Large intestine (tissue), 12 donors: ENCODE results near the gene RPL11. TPM values are rescaled to one million over a fixed set of nuclear protein-coding genes. Genes with fewer than 3 reads are reported as not detected.
A peak's percentile ranks its signal among the peaks of the same experiment; 100 is the strongest.

Source experiments
- DNase-seq, 2 donors: peaks; one replicate each; pipeline versions ENCODE4 v3.0.0 to v3.0.0-alpha.2; 2013
- H3K27ac ChIP-seq: one replicate; pipeline ENCODE4 v1.5.1; 2013; ENCODE audit warnings: low read length
- H3K27me3 ChIP-seq: 2 replicates; pipeline ENCODE4 v1.6.1; 2013; ENCODE audit warnings: low read length; ENCODE audit not compliant: control insufficient read depth, insufficient read depth
- H3K36me3 ChIP-seq: 2 replicates; pipeline ENCODE4 v1.6.1; 2013; ENCODE audit warnings: low read length; ENCODE audit not compliant: control insufficient read depth, insufficient read depth
- H3K4me1 ChIP-seq: one replicate; pipeline ENCODE4 v1.6.1; 2013; ENCODE audit warnings: low read length; ENCODE audit not compliant: control insufficient read depth, insufficient read depth
- H3K4me3 ChIP-seq: one replicate; pipeline ENCODE4 v1.5.1; 2013; ENCODE audit warnings: low read length
- H3K9me3 ChIP-seq: one replicate; pipeline ENCODE4 v1.6.1; 2013; ENCODE audit warnings: mild to moderate bottlenecking, low read depth, low read length, moderate library complexity; ENCODE audit not compliant: control insufficient read depth
- WGBS: methylation state at CpG from one replicate; pipeline ENCODE4 v1.1.5; 2013; ENCODE audit warnings: low lambda C conversion rate; ENCODE audit not compliant: insufficient coverage; 5-methylcytosine and 5-hydroxymethylcytosine counted together
- long read RNA-seq, 11 donors: transcript quantifications; one replicate each; lab custom pipeline, GENCODE V29; 2026
- polyA plus RNA-seq: library from polyadenylated mRNA; unstranded; fragments of 120-200 nt; gene quantifications from one replicate; pipeline ENCODE4 v1.2.1, GENCODE V29; 2013

RPL11 gene
- 3,237 TPM for polyA plus RNA-seq
- long read RNA-seq, donor 1, transcript RPL11-201 (6 exons, 660 nt), result minor isoform, 100 of 1,467 reads
- long read RNA-seq, donor 1, transcript RPL11-205 (4 exons, 539 nt), result minor isoform, 11 of 1,467 reads
- long read RNA-seq, donor 1, transcript RPL11-206 (6 exons, 1,017 nt), result major isoform, 734 of 1,467 reads
- long read RNA-seq, donor 1, transcript RPL11-203 (5 exons, 879 nt), result minor isoform, 149 of 1,467 reads
- long read RNA-seq, donor 1, partial matches to known transcripts, result 404 of 1,467 reads
- long read RNA-seq, donor 1, other reads (novel, unspliced or antisense), result 67 of 1,467 reads
- long read RNA-seq, donor 2, transcript RPL11-206 (6 exons, 1,017 nt), result major isoform, 1,355 of 2,888 reads
- long read RNA-seq, donor 2, transcript RPL11-205 (4 exons, 539 nt), result minor isoform, 16 of 2,888 reads
- long read RNA-seq, donor 2, transcript RPL11-201 (6 exons, 660 nt), result minor isoform, 192 of 2,888 reads
- long read RNA-seq, donor 2, transcript RPL11-203 (5 exons, 879 nt), result minor isoform, 426 of 2,888 reads
- long read RNA-seq, donor 2, partial matches to known transcripts, result 778 of 2,888 reads
- long read RNA-seq, donor 2, other reads (novel, unspliced or antisense), result 119 of 2,888 reads
- long read RNA-seq, donor 3, result 0 reads
- long read RNA-seq, donor 4, transcript RPL11-206 (6 exons, 1,017 nt), result major isoform, 182 of 395 reads
- long read RNA-seq, donor 4, transcript RPL11-201 (6 exons, 660 nt), result minor isoform, 28 of 395 reads
- long read RNA-seq, donor 4, transcript RPL11-203 (5 exons, 879 nt), result minor isoform, 53 of 395 reads
- long read RNA-seq, donor 4, partial matches to known transcripts, result 122 of 395 reads
- long read RNA-seq, donor 4, other reads (novel, unspliced or antisense), result 8 of 395 reads
- long read RNA-seq, donor 5, transcript RPL11-206 (6 exons, 1,017 nt), result major isoform, 740 of 1,333 reads
- long read RNA-seq, donor 5, transcript RPL11-203 (5 exons, 879 nt), result minor isoform, 140 of 1,333 reads
- long read RNA-seq, donor 5, transcript RPL11-201 (6 exons, 660 nt), result minor isoform, 113 of 1,333 reads
- long read RNA-seq, donor 5, transcript RPL11-205 (4 exons, 539 nt), result minor isoform, 5 of 1,333 reads
- long read RNA-seq, donor 5, partial matches to known transcripts, result 272 of 1,333 reads
- long read RNA-seq, donor 5, other reads (novel, unspliced or antisense), result 62 of 1,333 reads
- long read RNA-seq, donor 6, transcript RPL11-201 (6 exons, 660 nt), result minor isoform, 170 of 2,960 reads
- long read RNA-seq, donor 6, transcript RPL11-203 (5 exons, 879 nt), result minor isoform, 297 of 2,960 reads
- long read RNA-seq, donor 6, transcript RPL11-205 (4 exons, 539 nt), result minor isoform, 33 of 2,960 reads
- long read RNA-seq, donor 6, transcript RPL11-206 (6 exons, 1,017 nt), result major isoform, 1,151 of 2,960 reads
- long read RNA-seq, donor 6, partial matches to known transcripts, result 1,193 of 2,960 reads
- long read RNA-seq, donor 6, other reads (novel, unspliced or antisense), result 114 of 2,960 reads
- long read RNA-seq, donor 7, transcript RPL11-205 (4 exons, 539 nt), result minor isoform, 10 of 1,289 reads
- long read RNA-seq, donor 7, transcript RPL11-203 (5 exons, 879 nt), result minor isoform, 162 of 1,289 reads
- long read RNA-seq, donor 7, transcript RPL11-201 (6 exons, 660 nt), result minor isoform, 92 of 1,289 reads
- long read RNA-seq, donor 7, transcript RPL11-206 (6 exons, 1,017 nt), result major isoform, 578 of 1,289 reads
- long read RNA-seq, donor 7, partial matches to known transcripts, result 389 of 1,289 reads
- long read RNA-seq, donor 7, other reads (novel, unspliced or antisense), result 57 of 1,289 reads
- long read RNA-seq, donor 8, transcript RPL11-205 (4 exons, 539 nt), result minor isoform, 23 of 4,003 reads
- long read RNA-seq, donor 8, transcript RPL11-203 (5 exons, 879 nt), result minor isoform, 347 of 4,003 reads
- long read RNA-seq, donor 8, transcript RPL11-201 (6 exons, 660 nt), result minor isoform, 275 of 4,003 reads
- long read RNA-seq, donor 8, transcript RPL11-206 (6 exons, 1,017 nt), result major isoform, 2,045 of 4,003 reads
- long read RNA-seq, donor 8, partial matches to known transcripts, result 1,158 of 4,003 reads
- long read RNA-seq, donor 8, other reads (novel, unspliced or antisense), result 154 of 4,003 reads
- long read RNA-seq, donor 9, transcript RPL11-201 (6 exons, 660 nt), result minor isoform, 191 of 3,433 reads
- long read RNA-seq, donor 9, transcript RPL11-203 (5 exons, 879 nt), result minor isoform, 333 of 3,433 reads
- long read RNA-seq, donor 9, transcript RPL11-205 (4 exons, 539 nt), result minor isoform, 34 of 3,433 reads
- long read RNA-seq, donor 9, transcript RPL11-206 (6 exons, 1,017 nt), result major isoform, 1,459 of 3,433 reads
- long read RNA-seq, donor 9, partial matches to known transcripts, result 1,260 of 3,433 reads
- long read RNA-seq, donor 9, other reads (novel, unspliced or antisense), result 154 of 3,433 reads
- long read RNA-seq, donor 10, transcript RPL11-203 (5 exons, 879 nt), result minor isoform, 310 of 2,829 reads
- long read RNA-seq, donor 10, transcript RPL11-206 (6 exons, 1,017 nt), result major isoform, 1,263 of 2,829 reads
- long read RNA-seq, donor 10, transcript RPL11-205 (4 exons, 539 nt), result minor isoform, 15 of 2,829 reads
- long read RNA-seq, donor 10, transcript RPL11-201 (6 exons, 660 nt), result minor isoform, 186 of 2,829 reads
- long read RNA-seq, donor 10, partial matches to known transcripts, result 916 of 2,829 reads
- long read RNA-seq, donor 10, other reads (novel, unspliced or antisense), result 135 of 2,829 reads
- long read RNA-seq, donor 11, transcript RPL11-205 (4 exons, 539 nt), result minor isoform, 14 of 1,805 reads
- long read RNA-seq, donor 11, transcript RPL11-201 (6 exons, 660 nt), result minor isoform, 161 of 1,805 reads
- long read RNA-seq, donor 11, transcript RPL11-203 (5 exons, 879 nt), result minor isoform, 210 of 1,805 reads
- long read RNA-seq, donor 11, transcript RPL11-206 (6 exons, 1,017 nt), result major isoform, 814 of 1,805 reads
- long read RNA-seq, donor 11, partial matches to known transcripts, result 543 of 1,805 reads
- long read RNA-seq, donor 11, other reads (novel, unspliced or antisense), result 63 of 1,805 reads

GRCh38 chr1:23691499-23692307 is at the start of gene RPL11:
Gene RPL11 (plus strand): TSS chr1:23691806. CDS start chr1:23691824, 18 bp downstream.
- no CpG with 5 or more reads among the region's 45 CpGs for WGBS

GRCh38 chr1:23643736-23644554 is 47.7 kb upstream of the RPL11 start:
- Histone ChIP-seq H3K4me3 (no peak overlapping the region), H3K4me1 (peaks cover 2% of the 10 kb centered on the region), H3K27ac (no peak overlapping the region), H3K9me3 (no peaks in the 10 kb centered on the region), H3K36me3 (no peaks in the 10 kb centered on the region), H3K27me3 (no peaks in the 10 kb centered on the region)
- no peak for DNase-seq
- WGBS, result no CpG with 5 or more reads among the region's 7 CpGs

More at GRCh38 chr1:23691499-23692307, at the start of gene RPL11:
- Histone ChIP-seq H3K4me1 (peaks cover 12% of the 10 kb centered on the region), H3K27me3 (no peaks in the 10 kb centered on the region), H3K4me3 (peak within 1 kb of the TSS; percentile 97), H3K27ac (peak within 1 kb of the TSS; percentile 80), H3K9me3 (peaks cover 10% of the 10 kb centered on the region), H3K36me3 (peaks cover 39% of the 10 kb centered on the region)
- DNase-seq, result peak; percentile 94

- no peak overlapping the region for H3K4me3 ChIP-seq
- no peaks in the 10 kb centered on the region for H3K9me3 ChIP-seq
- WGBS, result no CpG with 5 or more reads among the region's 5 CpGs
- no peak for DNase-seq
- H3K36me3 ChIP-seq, result no peaks in the 10 kb centered on the region
- H3K4me1 ChIP-seq, result peaks cover 2% of the 10 kb centered on the region
- H3K27me3 ChIP-seq, result no peaks in the 10 kb centered on the region
- H3K27ac ChIP-seq, result no peak overlapping the region
Observed at GRCh38 chr1:23644555-23644866, 47.1 kb upstream of the RPL11 start.

- no CpG with 5 or more reads among the region's 3 CpGs for WGBS
- Histone ChIP-seq H3K36me3 (no peaks in the 10 kb centered on the region), H3K9me3 (no peaks in the 10 kb centered on the region), H3K4me1 (peaks cover 2% of the 10 kb centered on the region), H3K4me3 (no peak overlapping the region), H3K27me3 (no peaks in the 10 kb centered on the region), H3K27ac (no peak overlapping the region)
- DNase-seq, result no peak
Observed at GRCh38 chr1:23645338-23645737, 46.3 kb upstream of the RPL11 start.

- WGBS, result no CpG with 5 or more reads among the region's 4 CpGs
Observed at GRCh38 chr1:23646091-23646490, 45.5 kb upstream of the RPL11 start.

GRCh38 chr1:23646541-23646940 is 45.1 kb upstream of the RPL11 start:
- no peaks in the 10 kb centered on the region for H3K36me3 ChIP-seq
- H3K9me3 ChIP-seq, result no peaks in the 10 kb centered on the region
- H3K4me3 ChIP-seq, result no peak overlapping the region
- no peak overlapping the region for H3K27ac ChIP-seq
- H3K4me1 ChIP-seq, result peaks cover 2% of the 10 kb centered on the region
- WGBS, result 94% methylated on average over 3 of the region's 6 CpGs
- no peak for DNase-seq
- peaks cover 3% of the 10 kb centered on the region for H3K27me3 ChIP-seq

More at GRCh38 chr1:23646091-23646490, 45.5 kb upstream of the RPL11 start:
- peaks cover 2% of the 10 kb centered on the region for H3K4me1 ChIP-seq
- H3K27me3 ChIP-seq, result peaks cover under 1% of the 10 kb centered on the region
- H3K4me3 ChIP-seq, result no peak overlapping the region
- no peak overlapping the region for H3K27ac ChIP-seq
- no peak for DNase-seq
- no peaks in the 10 kb centered on the region for H3K36me3 ChIP-seq
- no peaks in the 10 kb centered on the region for H3K9me3 ChIP-seq

GRCh38 chr1:23648576-23648975 is 43.0 kb upstream of the RPL11 start:
- H3K27ac ChIP-seq, result no peak overlapping the region
- no peak for DNase-seq
- H3K27me3 ChIP-seq, result peaks cover 3% of the 10 kb centered on the region
- peaks cover 2% of the 10 kb centered on the region for H3K9me3 ChIP-seq
- H3K4me3 ChIP-seq, result no peak overlapping the region
- 100% methylated on average over 3 of the region's 6 CpGs for WGBS
- H3K4me1 ChIP-seq, result no peaks in the 10 kb centered on the region
- no peaks in the 10 kb centered on the region for H3K36me3 ChIP-seq
